SK-MEL-5 (cell line): ENCODE results near the gene ZMYM2. TPM values are rescaled to one million over a fixed set of nuclear protein-coding genes. Genes with fewer than 3 reads are reported as not detected.

Experiments used
- DNase-seq: peaks from one replicate; pipeline ENCODE4 v3.0.0-alpha.2; 2016; ENCODE audit warnings: low read depth, low spot score
- in situ Hi-C: cut with HindIII; loops from 2 replicates; pipeline ENCODE4 v1.10.0; 2016; ENCODE audit warnings: low sequenced_read_pairs, high pct_unique_total_duplicates, low pct_unique_long_range_greater_than_20kb
- total RNA-seq: library from RNA; depleted of rRNA; stranded (reverse); fragments of >200 nt; shearing (Covaris generic); gene quantifications from 2 replicates; pipeline ENCODE4 v1.2.3, GENCODE V29; 2014; rRNA removed

ZMYM2 gene
- total RNA-seq, 1 experiment from 2014 or later, result 84.6 TPM

GRCh38 chr13:20140487-20140886 is 182.0 kb downstream of the ZMYM2 start:
- in situ Hi-C loops, result no loop called here
- DNase-seq, result no peak

Other genes starting within 250 kb of the ZMYM2 start
- 33.8 and 38.4 TPM in 2 replicates for gene PSPC1, start 175.8 kb upstream of the ZMYM2 start, total RNA-seq
- 18.3 and 23.0 TPM in 2 replicates for gene ZMYM5, start 95.1 kb upstream of the ZMYM2 start, total RNA-seq
- 16.0 and 16.2 TPM in 2 replicates for gene GJA3, start 202.3 kb downstream of the ZMYM2 start, total RNA-seq
- gene GJB2, start 234.2 kb downstream of the ZMYM2 start, total RNA-seq, result not detected in 2 replicates